DOHH2 (cell line): ENCODE results near the gene USB1.

Experiments
- H3F3A ChIP-seq: fragments of 200-600 bp; sonication (generic), shearing (Covaris generic); 2 replicates; pipeline ENCODE4 v1.6.0; 2016; ENCODE audit warnings: antibody characterized with exemption, mild to moderate bottlenecking; ENCODE audit not compliant: control insufficient read depth, insufficient read depth
- H3K27ac ChIP-seq: fragments of 200-600 bp; sonication (generic); 2 replicates; pipeline ENCODE4 v1.5.1; 2014; ENCODE audit warnings: low read depth, mild to moderate bottlenecking, low read length, moderate library complexity
- H3K27me3 ChIP-seq: fragments of 200-600 bp; sonication (generic); 2 replicates; pipeline ENCODE4 v1.6.1; 2014; ENCODE audit warnings: mild to moderate bottlenecking, low read length, mixed read lengths; ENCODE audit not compliant: control insufficient read depth
- H3K36me3 ChIP-seq: fragments of 200-600 bp; sonication (generic); 2 replicates; pipeline ENCODE4 v1.6.1; 2014; ENCODE audit warnings: mild to moderate bottlenecking, low read length, moderate library complexity, mixed read lengths; ENCODE audit not compliant: control insufficient read depth
- H3K4me1 ChIP-seq: fragments of 200-600 bp; sonication (generic); 2 replicates; pipeline ENCODE4 v1.6.1; 2014; ENCODE audit warnings: mild to moderate bottlenecking, low read length, mixed read lengths; ENCODE audit not compliant: control insufficient read depth
- H3K4me2 ChIP-seq: fragments of 200-600 bp; sonication (generic); 2 replicates; pipeline ENCODE4 v1.6.0; 2014; ENCODE audit warnings: mild to moderate bottlenecking, low read length, moderate library complexity
- H3K4me3 ChIP-seq: fragments of 200-600 bp; sonication (generic); 2 replicates; pipeline ENCODE4 v1.5.1; 2014; ENCODE audit warnings: mild to moderate bottlenecking, low read length, mixed read lengths
- H3K79me2 ChIP-seq: fragments of 200-600 bp; sonication (generic); 2 replicates; pipeline ENCODE4 v1.6.1; 2014; ENCODE audit warnings: mild to moderate bottlenecking, low read length, mixed read lengths; ENCODE audit not compliant: control insufficient read depth
- H3K9me2 ChIP-seq: fragments of 200-600 bp; sonication (generic); replicated peaks from 2 replicates; pipeline ENCODE4 v1.6.1; 2014; ENCODE audit warnings: mild to moderate bottlenecking, low read length, mixed read lengths; ENCODE audit not compliant: control insufficient read depth
- H3K9me3 ChIP-seq: fragments of 200-600 bp; sonication (generic); 2 replicates; pipeline ENCODE4 v1.6.1; 2014; ENCODE audit warnings: antibody characterized with exemption, low read length, mixed read lengths; ENCODE audit not compliant: control insufficient read depth, insufficient read depth
- H4K20me1 ChIP-seq: fragments of 200-600 bp; sonication (generic); 2 replicates; pipeline ENCODE4 v1.6.0; 2014; ENCODE audit warnings: low read depth, mild to moderate bottlenecking, antibody characterized with exemption, low read length, moderate library complexity; ENCODE audit not compliant: control insufficient read depth, insufficient read depth
- CTCF ChIP-seq: fragments of 200-600 bp; sonication (generic); IDR thresholded peaks from one replicate; pipeline ENCODE4 v1.5.1; 2014; ENCODE audit warnings: antibody characterized with exemption, mild to moderate bottlenecking, low read depth, low read length; ENCODE audit not compliant: poor library complexity, severe bottlenecking
- EZH2phosphoT487 ChIP-seq: fragments of 200-600 bp; sonication (generic); IDR thresholded peaks from 2 replicates; pipeline ENCODE4 v1.6.1; 2017; ENCODE audit warnings: borderline replicate concordance, mild to moderate bottlenecking, antibody characterized with exemption, low read length, moderate library complexity, mixed read lengths

USB1 gene

GRCh38 chr16:57961538-57961937 lies 39.7 kb upstream of the USB1 start:
- Histone ChIP-seq H4K20me1 (no peaks in the 10 kb centered on the region), H3K4me2 (no peak overlapping the region), H3K79me2 (no peaks in the 10 kb centered on the region), H3K27me3 (no peaks in the 10 kb centered on the region), H3K27ac (no peak overlapping the region), H3K9me3 (no peaks in the 10 kb centered on the region), H3K36me3 (no peaks in the 10 kb centered on the region), H3K4me3 (no peak overlapping the region), H3F3A (no peaks in the 10 kb centered on the region), H3K9me2 (no peaks in the 10 kb centered on the region), H3K4me1 (no peaks in the 10 kb centered on the region)
- no peak for TF ChIP-seq CTCF
- no peak for TF ChIP-seq EZH2phosphoT487

GRCh38 chr16:57962046-57962445 lies 39.2 kb upstream of the USB1 start:
- Histone ChIP-seq H3K27me3 (no peaks in the 10 kb centered on the region), H3K79me2 (no peaks in the 10 kb centered on the region), H3K36me3 (no peaks in the 10 kb centered on the region), H3K4me3 (no peak overlapping the region), H3K27ac (no peak overlapping the region), H3F3A (no peaks in the 10 kb centered on the region), H4K20me1 (no peaks in the 10 kb centered on the region; the same call in 1 of the 2 replicates), H3K4me1 (no peaks in the 10 kb centered on the region), H3K9me2 (no peaks in the 10 kb centered on the region), H3K4me2 (no peak overlapping the region), H3K9me3 (no peaks in the 10 kb centered on the region)
- TF ChIP-seq EZH2phosphoT487 (no peak), CTCF (no peak)

- Histone ChIP-seq H3K27ac (no peak overlapping the region), H3K79me2 (no peaks in the 10 kb centered on the region), H3K9me2 (no peaks in the 10 kb centered on the region), H3K4me2 (no peak overlapping the region), H3F3A (no peaks in the 10 kb centered on the region), H3K4me1 (no peaks in the 10 kb centered on the region), H3K36me3 (no peaks in the 10 kb centered on the region), H3K4me3 (no peak overlapping the region), H4K20me1 (no peaks in the 10 kb centered on the region; the same call in 1 of the 2 replicates), H3K27me3 (no peaks in the 10 kb centered on the region), H3K9me3 (no peaks in the 10 kb centered on the region)
- TF ChIP-seq EZH2phosphoT487 = no peak
- TF ChIP-seq CTCF = no peak
Observed at GRCh38 chr16:57962756-57963155, 38.5 kb upstream of the USB1 start.
